ENCODE measurements around the gene KIAA0930.

The KIAA0930 gene

DNA sequence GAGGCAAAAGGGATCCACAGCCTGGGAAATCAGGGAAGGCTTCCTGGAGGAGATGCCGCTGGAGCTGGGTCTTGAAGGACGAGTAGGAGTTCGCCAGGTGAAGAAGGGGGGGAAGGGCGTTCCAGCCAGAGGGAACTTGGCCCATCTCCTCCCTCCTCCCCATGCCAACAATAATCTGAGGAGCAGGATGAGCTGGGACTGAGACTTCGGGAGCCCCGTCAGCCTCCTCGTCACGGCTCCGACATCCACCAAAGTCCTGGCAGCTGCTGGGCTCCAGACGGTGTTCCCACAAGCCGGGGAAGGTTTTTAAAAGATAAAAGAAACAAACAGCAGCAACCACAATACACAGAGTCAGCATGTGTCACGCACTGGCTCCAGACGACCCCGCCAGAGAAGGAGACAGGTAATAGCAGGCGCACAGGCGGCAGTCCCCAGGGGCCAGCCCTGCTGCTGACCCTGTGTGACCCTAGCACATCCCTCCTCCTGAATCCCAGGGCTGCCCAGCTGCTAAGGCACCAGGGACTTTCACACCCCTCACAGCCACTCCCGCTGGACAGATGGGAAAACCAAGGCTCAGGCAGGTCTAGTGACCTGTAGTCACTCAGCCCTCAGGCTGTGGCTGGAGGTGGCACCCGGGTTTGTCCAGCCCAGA, 39.7 kb downstream of the KIAA0930 start:
- TF ChIP-seq, protein P1, sequence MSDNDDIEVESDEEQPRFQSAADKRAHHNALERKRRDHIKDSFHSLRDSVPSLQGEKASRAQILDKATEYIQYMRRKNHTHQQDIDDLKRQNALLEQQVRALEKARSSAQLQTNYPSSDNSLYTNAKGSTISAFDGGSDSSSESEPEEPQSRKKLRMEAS (IDR thresholded peaks at IDR 0.05): no peak
- no peak for TF ChIP-seq CEBPB (IDR thresholded peaks at IDR 0.05)
- no peak for TF ChIP-seq TAF1 (IDR thresholded peaks at IDR 0.05; ENCODE audit: low read depth)
- no peak for TF ChIP-seq CREB1 (IDR thresholded peaks at IDR 0.05; ENCODE audit: low read depth)
- TF ChIP-seq FOXM1 (IDR thresholded peaks at IDR 0.05; ENCODE audit: borderline replicate concordance, low read depth): no peak
- TF ChIP-seq EP300 (IDR thresholded peaks at IDR 0.05; ENCODE audit: borderline replicate concordance): no peak

DNA sequence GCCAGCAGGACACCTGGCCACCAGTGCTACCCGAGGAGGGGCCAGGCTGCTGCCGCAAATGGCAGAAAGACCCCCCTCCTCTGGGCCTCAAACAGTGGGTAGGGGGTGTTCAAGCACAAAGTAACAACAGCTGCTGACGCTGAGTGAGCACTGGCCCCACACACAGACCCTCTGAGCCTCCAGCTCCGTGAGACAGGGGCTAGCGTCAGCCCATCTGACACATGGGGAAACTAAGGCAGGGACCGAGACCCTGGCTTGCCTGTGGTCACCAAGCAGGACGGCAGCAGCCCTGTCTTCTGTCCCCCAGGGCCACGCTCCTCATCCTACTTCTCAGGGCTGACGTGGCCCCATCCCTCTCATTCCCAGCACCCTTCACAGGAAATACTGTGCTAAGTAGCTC, 40.5 kb downstream of the KIAA0930 start:
- TF ChIP-seq NFIC (IDR thresholded peaks at IDR 0.05): no peak
- TF ChIP-seq EGR1 (IDR thresholded peaks at IDR 0.05): no peak
- TF ChIP-seq, protein P1 (IDR thresholded peaks at IDR 0.05): no peak

DNA sequence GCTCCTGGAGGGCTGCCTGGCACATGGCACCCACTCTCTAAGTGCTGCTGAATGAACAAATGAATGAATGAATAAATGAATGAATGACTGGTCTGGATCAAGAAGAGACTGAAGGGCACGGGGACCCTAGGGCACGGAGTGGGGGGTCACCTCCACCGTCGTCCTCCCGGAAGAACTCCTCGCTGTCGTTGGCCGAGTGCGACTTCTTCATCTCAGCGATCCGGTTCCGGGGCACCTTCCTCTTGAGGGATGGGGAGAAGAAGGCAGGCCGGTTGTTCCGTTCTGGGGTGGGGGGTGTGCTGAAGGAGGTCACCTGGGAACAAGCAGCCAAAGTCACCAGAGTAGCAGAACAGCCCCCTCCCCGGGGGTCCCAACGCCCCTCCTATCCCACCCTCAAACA, 41.0 kb downstream of the KIAA0930 start:
- TF ChIP-seq, protein P2, sequence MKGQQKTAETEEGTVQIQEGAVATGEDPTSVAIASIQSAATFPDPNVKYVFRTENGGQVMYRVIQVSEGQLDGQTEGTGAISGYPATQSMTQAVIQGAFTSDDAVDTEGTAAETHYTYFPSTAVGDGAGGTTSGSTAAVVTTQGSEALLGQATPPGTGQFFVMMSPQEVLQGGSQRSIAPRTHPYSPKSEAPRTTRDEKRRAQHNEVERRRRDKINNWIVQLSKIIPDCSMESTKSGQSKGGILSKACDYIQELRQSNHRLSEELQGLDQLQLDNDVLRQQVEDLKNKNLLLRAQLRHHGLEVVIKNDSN (IDR thresholded peaks at IDR 0.05): no peak
- no peak for TF ChIP-seq TCF12 (IDR thresholded peaks at IDR 0.05; ENCODE audit: low read depth)
- TF ChIP-seq CEBPB (IDR thresholded peaks at IDR 0.05): no peak
- no peak for TF ChIP-seq RAD21 (IDR thresholded peaks at IDR 0.05; ENCODE audit: low read depth)
- no peak for TF ChIP-seq EP300 (IDR thresholded peaks at IDR 0.05; ENCODE audit: borderline replicate concordance)

DNA sequence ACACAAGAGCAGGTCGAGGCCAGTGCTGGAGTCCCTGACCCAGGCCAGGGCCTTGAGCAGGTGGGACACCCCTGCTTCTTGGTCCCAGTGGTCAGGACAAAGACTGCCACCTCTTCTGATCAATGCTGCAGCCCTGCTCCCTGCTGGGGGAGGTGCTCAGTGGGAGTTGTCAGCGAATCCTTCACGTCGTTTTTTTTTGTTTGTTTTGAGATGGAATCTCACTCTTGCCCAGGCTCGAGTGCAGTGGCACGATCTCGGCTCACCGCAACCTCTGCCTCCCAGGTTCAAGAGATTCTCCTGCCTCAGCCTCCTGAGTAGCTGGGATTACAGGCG, 42.3 kb downstream of the KIAA0930 start:
- TF ChIP-seq NFIC (IDR thresholded peaks at IDR 0.05) (no peak), TEAD4 (IDR thresholded peaks at IDR 0.05) (no peak), CEBPB (IDR thresholded peaks at IDR 0.05) (no peak), YY1 (IDR thresholded peaks at IDR 0.05; ENCODE audit: low read depth) (no peak), TAF1 (IDR thresholded peaks at IDR 0.05; ENCODE audit: low read depth) (no peak)
- TF ChIP-seq, protein P1 (IDR thresholded peaks at IDR 0.05): no peak

DNA sequence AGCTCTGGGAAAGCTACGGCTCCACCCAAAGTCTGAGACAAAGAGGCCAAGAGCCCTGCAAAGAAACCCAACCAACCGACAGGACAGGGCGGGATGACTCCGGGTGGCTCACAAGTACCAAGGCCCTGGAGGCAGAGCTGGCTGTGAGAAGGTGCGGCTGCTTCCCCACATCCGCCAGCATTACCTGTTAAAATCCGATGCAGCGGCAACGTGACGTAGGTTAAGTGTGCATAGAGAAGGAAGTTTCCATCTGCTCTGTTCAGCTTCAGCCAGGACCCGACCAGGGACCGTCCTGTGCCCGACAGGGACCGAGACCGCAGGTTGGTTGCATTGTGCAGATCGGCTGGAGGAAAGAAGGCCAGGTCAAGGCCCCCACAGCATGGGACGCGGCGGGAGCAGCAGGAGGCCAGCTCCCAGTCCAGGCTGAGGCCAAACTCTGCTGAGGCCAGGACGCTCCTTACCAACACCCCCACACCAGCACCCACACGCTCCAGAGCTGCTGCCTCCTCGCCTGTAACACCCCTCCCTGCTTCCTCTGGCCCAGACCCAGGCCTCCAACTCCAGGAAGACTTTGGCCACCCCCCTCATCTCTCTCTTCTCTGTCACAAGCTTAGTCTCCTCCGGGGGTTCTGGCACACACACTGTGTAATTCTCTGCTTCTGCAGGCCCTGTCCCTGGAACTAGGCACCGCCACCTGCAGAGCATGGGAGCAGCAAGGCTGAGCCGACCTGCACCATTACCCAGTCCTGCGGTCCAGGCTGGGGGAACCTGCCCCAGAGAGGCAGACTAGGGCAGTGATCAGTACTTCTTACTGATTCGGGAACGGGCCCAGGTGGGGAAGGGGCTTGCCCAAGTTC, 42.9 kb downstream of the KIAA0930 start:
- TF ChIP-seq FOXM1 (IDR thresholded peaks at IDR 0.05; ENCODE audit: borderline replicate concordance, low read depth): no peak
- TF ChIP-seq TEAD4 (IDR thresholded peaks at IDR 0.05): no peak
- TF ChIP-seq CEBPB (IDR thresholded peaks at IDR 0.05): no peak

DNA sequence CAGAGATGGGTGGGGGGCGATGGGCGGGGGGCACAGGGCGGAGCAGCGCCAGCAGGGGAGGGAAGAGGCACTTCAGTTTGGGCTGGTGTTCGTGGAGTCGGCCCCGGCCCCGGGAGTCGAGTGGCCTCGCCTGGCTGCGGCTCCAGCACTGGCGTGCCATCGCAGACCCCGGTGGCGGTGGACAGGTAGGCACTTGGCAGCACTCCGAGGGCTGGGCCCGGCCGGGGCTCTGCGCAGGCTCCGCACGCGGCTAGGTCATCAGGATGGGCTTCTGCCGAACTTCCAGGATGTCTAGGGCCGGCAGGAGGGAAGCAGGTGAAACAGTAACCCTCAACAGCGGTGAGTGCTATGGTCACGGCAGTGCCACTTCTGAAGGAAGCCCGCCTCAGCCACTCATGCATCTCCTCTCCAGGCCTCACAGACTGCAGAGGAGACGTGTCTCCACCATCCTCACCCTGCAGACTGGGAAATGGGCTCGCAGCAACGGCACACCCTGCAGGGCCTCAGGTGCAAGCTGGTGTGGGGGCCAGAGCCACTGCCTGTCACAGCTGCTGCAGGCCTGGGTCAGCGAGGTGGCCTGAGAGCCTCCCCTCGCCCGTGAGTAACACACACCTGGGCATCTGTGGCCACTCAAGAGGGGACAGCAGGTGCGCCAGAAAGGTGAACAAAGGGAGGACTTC, 43.6 kb downstream of the KIAA0930 start:
- TF ChIP-seq EP300 (IDR thresholded peaks at IDR 0.05; ENCODE audit: borderline replicate concordance) (no peak), YY1 (IDR thresholded peaks at IDR 0.05; ENCODE audit: low read depth) (no peak), EGR1 (IDR thresholded peaks at IDR 0.05) (no peak), CEBPB (IDR thresholded peaks at IDR 0.05) (no peak), TEAD4 (IDR thresholded peaks at IDR 0.05) (no peak), FOXM1 (IDR thresholded peaks at IDR 0.05; ENCODE audit: borderline replicate concordance, low read depth) (no peak), ZBTB7A (IDR thresholded peaks at IDR 0.05; ENCODE audit: low read depth) (no peak), TAF1 (IDR thresholded peaks at IDR 0.05; ENCODE audit: low read depth) (no peak), RAD21 (IDR thresholded peaks at IDR 0.05; ENCODE audit: low read depth) (no peak), TCF12 (IDR thresholded peaks at IDR 0.05; ENCODE audit: low read depth) (no peak), CREB1 (IDR thresholded peaks at IDR 0.05; ENCODE audit: low read depth) (no peak), NFIC (IDR thresholded peaks at IDR 0.05) (no peak)
- TF ChIP-seq, protein P1 (IDR thresholded peaks at IDR 0.05): no peak
- TF ChIP-seq, protein P2 (IDR thresholded peaks at IDR 0.05): no peak
- TF ChIP-seq, protein P3, sequence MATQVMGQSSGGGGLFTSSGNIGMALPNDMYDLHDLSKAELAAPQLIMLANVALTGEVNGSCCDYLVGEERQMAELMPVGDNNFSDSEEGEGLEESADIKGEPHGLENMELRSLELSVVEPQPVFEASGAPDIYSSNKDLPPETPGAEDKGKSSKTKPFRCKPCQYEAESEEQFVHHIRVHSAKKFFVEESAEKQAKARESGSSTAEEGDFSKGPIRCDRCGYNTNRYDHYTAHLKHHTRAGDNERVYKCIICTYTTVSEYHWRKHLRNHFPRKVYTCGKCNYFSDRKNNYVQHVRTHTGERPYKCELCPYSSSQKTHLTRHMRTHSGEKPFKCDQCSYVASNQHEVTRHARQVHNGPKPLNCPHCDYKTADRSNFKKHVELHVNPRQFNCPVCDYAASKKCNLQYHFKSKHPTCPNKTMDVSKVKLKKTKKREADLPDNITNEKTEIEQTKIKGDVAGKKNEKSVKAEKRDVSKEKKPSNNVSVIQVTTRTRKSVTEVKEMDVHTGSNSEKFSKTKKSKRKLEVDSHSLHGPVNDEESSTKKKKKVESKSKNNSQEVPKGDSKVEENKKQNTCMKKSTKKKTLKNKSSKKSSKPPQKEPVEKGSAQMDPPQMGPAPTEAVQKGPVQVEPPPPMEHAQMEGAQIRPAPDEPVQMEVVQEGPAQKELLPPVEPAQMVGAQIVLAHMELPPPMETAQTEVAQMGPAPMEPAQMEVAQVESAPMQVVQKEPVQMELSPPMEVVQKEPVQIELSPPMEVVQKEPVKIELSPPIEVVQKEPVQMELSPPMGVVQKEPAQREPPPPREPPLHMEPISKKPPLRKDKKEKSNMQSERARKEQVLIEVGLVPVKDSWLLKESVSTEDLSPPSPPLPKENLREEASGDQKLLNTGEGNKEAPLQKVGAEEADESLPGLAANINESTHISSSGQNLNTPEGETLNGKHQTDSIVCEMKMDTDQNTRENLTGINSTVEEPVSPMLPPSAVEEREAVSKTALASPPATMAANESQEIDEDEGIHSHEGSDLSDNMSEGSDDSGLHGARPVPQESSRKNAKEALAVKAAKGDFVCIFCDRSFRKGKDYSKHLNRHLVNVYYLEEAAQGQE (IDR thresholded peaks at IDR 0.05; ENCODE audit: low read depth): no peak

DNA sequence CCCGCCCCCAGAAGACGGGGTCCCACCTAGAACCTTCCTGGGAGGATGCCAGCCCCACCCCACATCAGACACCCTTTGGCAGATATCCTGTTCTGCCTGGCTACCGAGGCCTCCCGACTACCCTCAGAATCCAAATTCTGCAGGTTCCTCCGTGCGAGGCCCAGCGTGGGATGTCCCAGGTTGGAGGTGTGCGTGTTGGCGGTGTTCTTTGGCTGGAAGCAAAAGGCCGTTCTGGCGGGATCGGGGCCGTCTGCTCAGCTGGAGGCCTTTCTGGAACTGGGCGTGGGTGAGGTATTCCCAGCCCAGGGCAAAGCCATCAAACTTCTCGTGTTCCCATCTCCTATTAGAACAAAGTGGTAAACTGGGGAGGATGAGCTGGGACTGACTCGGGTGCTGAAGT, 44.4 kb downstream of the KIAA0930 start:
- no peak for TF ChIP-seq CREB1 (IDR thresholded peaks at IDR 0.05; ENCODE audit: low read depth)
